Ishikawa (cell line): ENCODE measurements around the gene DYNLRB1.

Source experiments
- CEBPB ChIP-seq: IDR thresholded peaks from 2 replicates; pipeline ENCODE4 v1.6.1; 2012
- CREB1 ChIP-seq: IDR thresholded peaks from 2 replicates; pipeline ENCODE4 v1.6.1; 2012; ENCODE audit warnings: low read depth
- EGR1 ChIP-seq: IDR thresholded peaks from 2 replicates; pipeline ENCODE4 v1.6.1; 2012
- EP300 ChIP-seq: IDR thresholded peaks from 2 replicates; pipeline ENCODE4 v1.6.1; 2012; ENCODE audit warnings: borderline replicate concordance
- NFIC ChIP-seq: IDR thresholded peaks from 2 replicates; pipeline ENCODE4 v1.6.1; 2012
- RAD21 ChIP-seq: IDR thresholded peaks from 2 replicates; pipeline ENCODE4 v1.6.1; 2012; ENCODE audit warnings: low read depth
- TAF1 ChIP-seq: IDR thresholded peaks from 2 replicates; pipeline ENCODE4 v1.6.1; 2012; ENCODE audit warnings: low read depth, mild to moderate bottlenecking
- TCF12 ChIP-seq: IDR thresholded peaks from 2 replicates; pipeline ENCODE4 v1.6.1; 2012; ENCODE audit warnings: low read depth
- YY1 ChIP-seq: IDR thresholded peaks from 2 replicates; pipeline ENCODE4 v1.6.1; 2012; ENCODE audit warnings: low read depth
- ZBTB7A ChIP-seq: IDR thresholded peaks from 2 replicates; pipeline ENCODE4 v1.6.1; 2012; ENCODE audit warnings: low read depth
- TF ChIP-seq, protein P1 (sequence below): IDR thresholded peaks from 2 replicates; pipeline ENCODE4 v1.6.1; 2012
- TF ChIP-seq, protein P2 (sequence below): IDR thresholded peaks from 2 replicates; pipeline ENCODE4 v1.6.1; 2012; ENCODE audit warnings: low read depth, mild to moderate bottlenecking
- TF ChIP-seq, protein P3 (sequence below): IDR thresholded peaks from 2 replicates; pipeline ENCODE4 v1.6.1; 2012

GRCh38 chr20:34575271-34575670 is 59.0 kb downstream of the DYNLRB1 start:
- TF ChIP-seq, protein P1, sequence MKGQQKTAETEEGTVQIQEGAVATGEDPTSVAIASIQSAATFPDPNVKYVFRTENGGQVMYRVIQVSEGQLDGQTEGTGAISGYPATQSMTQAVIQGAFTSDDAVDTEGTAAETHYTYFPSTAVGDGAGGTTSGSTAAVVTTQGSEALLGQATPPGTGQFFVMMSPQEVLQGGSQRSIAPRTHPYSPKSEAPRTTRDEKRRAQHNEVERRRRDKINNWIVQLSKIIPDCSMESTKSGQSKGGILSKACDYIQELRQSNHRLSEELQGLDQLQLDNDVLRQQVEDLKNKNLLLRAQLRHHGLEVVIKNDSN, result no peak
- TF ChIP-seq CEBPB (no peak), TAF1 (no peak), TCF12 (no peak), RAD21 (no peak), EP300 (no peak), EGR1 (no peak), CREB1 (no peak), NFIC (no peak), ZBTB7A (no peak), YY1 (no peak)
- TF ChIP-seq, protein P2, sequence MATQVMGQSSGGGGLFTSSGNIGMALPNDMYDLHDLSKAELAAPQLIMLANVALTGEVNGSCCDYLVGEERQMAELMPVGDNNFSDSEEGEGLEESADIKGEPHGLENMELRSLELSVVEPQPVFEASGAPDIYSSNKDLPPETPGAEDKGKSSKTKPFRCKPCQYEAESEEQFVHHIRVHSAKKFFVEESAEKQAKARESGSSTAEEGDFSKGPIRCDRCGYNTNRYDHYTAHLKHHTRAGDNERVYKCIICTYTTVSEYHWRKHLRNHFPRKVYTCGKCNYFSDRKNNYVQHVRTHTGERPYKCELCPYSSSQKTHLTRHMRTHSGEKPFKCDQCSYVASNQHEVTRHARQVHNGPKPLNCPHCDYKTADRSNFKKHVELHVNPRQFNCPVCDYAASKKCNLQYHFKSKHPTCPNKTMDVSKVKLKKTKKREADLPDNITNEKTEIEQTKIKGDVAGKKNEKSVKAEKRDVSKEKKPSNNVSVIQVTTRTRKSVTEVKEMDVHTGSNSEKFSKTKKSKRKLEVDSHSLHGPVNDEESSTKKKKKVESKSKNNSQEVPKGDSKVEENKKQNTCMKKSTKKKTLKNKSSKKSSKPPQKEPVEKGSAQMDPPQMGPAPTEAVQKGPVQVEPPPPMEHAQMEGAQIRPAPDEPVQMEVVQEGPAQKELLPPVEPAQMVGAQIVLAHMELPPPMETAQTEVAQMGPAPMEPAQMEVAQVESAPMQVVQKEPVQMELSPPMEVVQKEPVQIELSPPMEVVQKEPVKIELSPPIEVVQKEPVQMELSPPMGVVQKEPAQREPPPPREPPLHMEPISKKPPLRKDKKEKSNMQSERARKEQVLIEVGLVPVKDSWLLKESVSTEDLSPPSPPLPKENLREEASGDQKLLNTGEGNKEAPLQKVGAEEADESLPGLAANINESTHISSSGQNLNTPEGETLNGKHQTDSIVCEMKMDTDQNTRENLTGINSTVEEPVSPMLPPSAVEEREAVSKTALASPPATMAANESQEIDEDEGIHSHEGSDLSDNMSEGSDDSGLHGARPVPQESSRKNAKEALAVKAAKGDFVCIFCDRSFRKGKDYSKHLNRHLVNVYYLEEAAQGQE, result no peak
- TF ChIP-seq, protein P3, sequence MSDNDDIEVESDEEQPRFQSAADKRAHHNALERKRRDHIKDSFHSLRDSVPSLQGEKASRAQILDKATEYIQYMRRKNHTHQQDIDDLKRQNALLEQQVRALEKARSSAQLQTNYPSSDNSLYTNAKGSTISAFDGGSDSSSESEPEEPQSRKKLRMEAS, result no peak
